Endodermal cell (in vitro differentiated cells): ENCODE data around the gene FRY. TPM values are rescaled to one million over a fixed set of nuclear protein-coding genes. Genes with fewer than 3 reads are reported as not detected.

Source experiments
- DNase-seq: peaks from one replicate; pipeline ENCODE4 v3.0.0-alpha.2; 2017
- H3K27ac ChIP-seq: 2 replicates; pipeline ENCODE4 v1.5.1; 2013; ENCODE audit warnings: mild to moderate bottlenecking, low read depth, low read length, moderate library complexity
- H3K27me3 ChIP-seq: 2 replicates; pipeline ENCODE4 v1.6.1; 2013; ENCODE audit warnings: mild to moderate bottlenecking, low read length, moderate library complexity; ENCODE audit not compliant: insufficient read depth, control insufficient read depth, poor library complexity, severe bottlenecking
- H3K36me3 ChIP-seq: 2 replicates; pipeline ENCODE4 v1.7.0; 2013; ENCODE audit warnings: mild to moderate bottlenecking, low read length, moderate library complexity; ENCODE audit not compliant: control insufficient read depth, insufficient read depth
- H3K4me1 ChIP-seq: one replicate; pipeline ENCODE4 v1.7.0; 2013; ENCODE audit warnings: low read length; ENCODE audit not compliant: control insufficient read depth, insufficient read depth
- H3K4me3 ChIP-seq: 2 replicates; pipeline ENCODE4 v1.5.1; 2013; ENCODE audit warnings: mild to moderate bottlenecking, low read length, moderate library complexity
- H3K9ac ChIP-seq: 2 replicates; pipeline ENCODE4 v1.6.1; 2013; ENCODE audit warnings: mild to moderate bottlenecking, low read length, moderate library complexity; ENCODE audit not compliant: poor library complexity, severe bottlenecking; ENCODE audit errors: extremely low read depth
- H3K9me3 ChIP-seq: 2 replicates; pipeline ENCODE4 v1.6.1; 2013; ENCODE audit warnings: mild to moderate bottlenecking, low read length, moderate library complexity; ENCODE audit not compliant: control insufficient read depth
- H3K27ac Mint-ChIP-seq: 2 replicates; pipeline ENCODE4 v1.8.0; 2020; ENCODE audit warnings: mixed read lengths
- H3K27me3 Mint-ChIP-seq: 2 replicates; pipeline ENCODE4 v1.8.0; 2021; ENCODE audit warnings: mild to moderate bottlenecking, mixed read lengths; ENCODE audit not compliant: insufficient read depth
- H3K36me3 Mint-ChIP-seq: 2 replicates; pipeline ENCODE4 v1.8.0; 2020; ENCODE audit warnings: low read depth, mixed read lengths
- H3K4me1 Mint-ChIP-seq: 2 replicates; pipeline ENCODE4 v1.8.0; 2020; ENCODE audit warnings: mixed read lengths
- H3K4me3 Mint-ChIP-seq: 2 replicates; pipeline ENCODE4 v1.8.0; 2020; ENCODE audit warnings: mild to moderate bottlenecking, moderate library complexity, mixed read lengths
- H3K9me3 Mint-ChIP-seq: 2 replicates; pipeline ENCODE4 v1.8.0; 2020; ENCODE audit warnings: mild to moderate bottlenecking, mixed read lengths
- CTCF ChIP-seq: fragments of 200-600 bp; sonication (generic); conservative IDR thresholded peaks from 2 replicates; pipeline ENCODE4 v1.5.0; 2021; ENCODE audit warnings: antibody characterized with exemption, mild to moderate bottlenecking
- WGBS, 2 experiments: methylation state at CpG; one replicate each; pipeline versions ENCODE4 v1.1.5 to v1.1.7; 2013; ENCODE audit warnings: missing lambda C conversion rate in 2 of 2, mixed read lengths in 1 of 2; ENCODE audit not compliant: insufficient coverage in 1 of 2, insufficient read length in 1 of 2; 5-methylcytosine and 5-hydroxymethylcytosine counted together
- total RNA-seq, 2 donors: library from RNA; stranded (reverse); fragmentation: NEBNext Ultra II Directional in 1 of 2; extraction: Animal tissue kit (Norgen Biotek cat#: 25700) in 1 of 2; gene quantifications; 2 replicates in 1 of 2; 3 replicates in 1 of 2; pipeline ENCODE4 v1.2.1, GENCODE V29; 2021

FRY gene
- total RNA-seq, 2 donors from 2014 or later = 20.1 to 30.8 TPM

- Histone ChIP-seq H3K27me3 (no peaks in the 10 kb centered on the region), H3K9me3 (peaks cover 8% of the 10 kb centered on the region), H3K4me1 (no peaks in the 10 kb centered on the region), H3K9ac (no peak overlapping the region), H3K4me3 (no peak overlapping the region), H3K27ac (no peak overlapping the region), H3K36me3 (no peaks in the 10 kb centered on the region)
- Mint-ChIP-seq H3K27me3 (no peaks in the 10 kb centered on the region), H3K36me3 (peaks cover 16% of the 10 kb centered on the region), H3K4me3 (no peak overlapping the region), H3K27ac (no peak overlapping the region), H3K4me1 (no peaks in the 10 kb centered on the region), H3K9me3 (peaks cover 8% of the 10 kb centered on the region)
- TF ChIP-seq CTCF = no peak
- 92% methylated on average over 6 of the region's 7 CpGs; no CpG with 5 or more reads in 1 of the 2 experiments for WGBS, 2 experiments
- no peak for DNase-seq
Measured at GRCh38 chr13:32127691-32128090, 96.1 kb downstream of the FRY start.

GRCh38 chr13:32134241-32135055, 102.9 kb downstream of the FRY start:
- no peak for TF ChIP-seq CTCF
- H3K36me3 ChIP-seq = no peaks in the 10 kb centered on the region
- no peak for DNase-seq
- no peaks in the 10 kb centered on the region for H3K4me1 Mint-ChIP-seq
- no peaks in the 10 kb centered on the region for H3K9me3 Mint-ChIP-seq
- H3K9ac ChIP-seq = no peak overlapping the region
- H3K36me3 Mint-ChIP-seq = peaks cover 9% of the 10 kb centered on the region
- H3K27me3 ChIP-seq = no peaks in the 10 kb centered on the region
- H3K27me3 Mint-ChIP-seq = no peaks in the 10 kb centered on the region
- no peaks in the 10 kb centered on the region for H3K4me1 ChIP-seq
- H3K4me3 Mint-ChIP-seq = no peak overlapping the region
- H3K27ac Mint-ChIP-seq = no peak overlapping the region
- H3K9me3 ChIP-seq = no peaks in the 10 kb centered on the region
- H3K27ac ChIP-seq = no peak overlapping the region
- 90 to 91% methylated on average over 5 of the region's 5 CpGs for WGBS, 2 experiments
- no peak overlapping the region for H3K4me3 ChIP-seq

- Mint-ChIP-seq H3K27ac (no peak overlapping the region), H3K36me3 (peaks cover 9% of the 10 kb centered on the region), H3K27me3 (no peaks in the 10 kb centered on the region), H3K9me3 (no peaks in the 10 kb centered on the region), H3K4me1 (no peaks in the 10 kb centered on the region), H3K4me3 (no peak overlapping the region)
- Histone ChIP-seq H3K36me3 (no peaks in the 10 kb centered on the region), H3K27me3 (no peaks in the 10 kb centered on the region), H3K9me3 (no peaks in the 10 kb centered on the region), H3K9ac (no peak overlapping the region), H3K4me3 (no peak overlapping the region), H3K27ac (no peak overlapping the region), H3K4me1 (no peaks in the 10 kb centered on the region)
- TF ChIP-seq CTCF = no peak
- no peak for DNase-seq
- WGBS, 2 experiments = 92 to 100% methylated on average over 3 to 4 of the region's 4 CpGs
Measured at GRCh38 chr13:32135056-32135390, 103.4 kb downstream of the FRY start.
